HepG2 (cell line): ENCODE data around the gene TNFAIP8L2. TPM values are rescaled to one million over a fixed set of nuclear protein-coding genes. Genes with fewer than 3 reads are reported as not detected.

ENCODE experiments used
- AGO1 ChIP-seq: fragments of 200-400 bp; formaldehyde crosslinking; IDR thresholded peaks from 2 replicates; pipeline ENCODE4 v1.6.1; 2017; ENCODE audit warnings: mild to moderate bottlenecking, low read depth, low read length, moderate library complexity; ENCODE audit not compliant: poor library complexity, severe bottlenecking
- ATF5 ChIP-seq: sonication (generic); formaldehyde crosslinking; IDR thresholded peaks from 2 replicates; pipeline ENCODE4 v1.4.0; 2020; ENCODE audit warnings: mild to moderate bottlenecking, low read depth, missing genetic modification reagents
- FOXO1 ChIP-seq: sonication (generic); formaldehyde crosslinking; IDR thresholded peaks from 2 replicates; pipeline ENCODE4 v1.4.0; 2020; ENCODE audit warnings: missing genetic modification reagents
- HMGXB3 ChIP-seq: sonication (generic); formaldehyde crosslinking; IDR thresholded peaks from 2 replicates; pipeline ENCODE4 v1.4.0; 2020; ENCODE audit warnings: missing genetic modification reagents, borderline replicate concordance
- KDM3A ChIP-seq: IDR thresholded peaks from 2 replicates; pipeline ENCODE4 v1.6.1; 2018; ENCODE audit warnings: low read depth, missing compliant biosample characterization
- KLF6 ChIP-seq: IDR thresholded peaks from 2 replicates; pipeline ENCODE4 v1.8.0; 2016; ENCODE audit warnings: missing biosample characterization, missing genetic modification reagents
- MED1 ChIP-seq: sonication (generic); formaldehyde crosslinking; IDR thresholded peaks from 2 replicates; pipeline ENCODE4 v1.4.0; 2020; ENCODE audit warnings: missing genetic modification reagents
- SIX4 ChIP-seq: sonication (generic); formaldehyde crosslinking; IDR thresholded peaks from 2 replicates; pipeline ENCODE4 v1.4.0; 2020; ENCODE audit warnings: missing genetic modification reagents
- SNAI1 ChIP-seq: sonication (generic); formaldehyde crosslinking; IDR thresholded peaks from 2 replicates; pipeline ENCODE4 v1.5.0; 2020; ENCODE audit warnings: mild to moderate bottlenecking, missing genetic modification reagents, borderline replicate concordance
- TRIM22 ChIP-seq: fragments of 450-650 bp; IDR thresholded peaks from 2 replicates; pipeline ENCODE4 v1.6.1; 2017
- ZKSCAN8 ChIP-seq: IDR thresholded peaks from 2 replicates; pipeline ENCODE4 v1.6.1; 2016; ENCODE audit warnings: borderline replicate concordance, missing genetic modification reagents, missing compliant biosample characterization
- ZNF33B ChIP-seq: sonication (generic); formaldehyde crosslinking; IDR thresholded peaks from 2 replicates; pipeline ENCODE4 v1.5.1; 2020; ENCODE audit warnings: mild to moderate bottlenecking, missing genetic modification reagents
- ZNF407 ChIP-seq: sonication (generic); formaldehyde crosslinking; IDR thresholded peaks from one replicate; pipeline ENCODE4 v1.5.1; 2020; ENCODE audit warnings: mild to moderate bottlenecking, missing genetic modification reagents; ENCODE audit errors: not compliant biosample characterization
- ZNF547 ChIP-seq: sonication (generic); formaldehyde crosslinking; IDR thresholded peaks from 2 replicates; pipeline ENCODE4 v1.5.1; 2020; ENCODE audit warnings: mild to moderate bottlenecking, missing genetic modification reagents
- polyA plus RNA-seq, 8 experiments: library from polyadenylated mRNA; depleted of rRNA in 3 of 8; stranded (reverse) in 7 of 8; unstranded in 1 of 8; fragments of >200 nt; fragmentation: Illumina TruSeq in 4 of 8; extraction: Trizol in 4 of 8; gene quantifications; 2 replicates each; pipeline versions ENCODE4 v1.2.1 to v1.2.3, GENCODE V29; 2011 to 2016; ENCODE audit warnings: low read depth in 4 of 8, missing spikeins in 1 of 8, mixed read lengths in 1 of 8; ENCODE audit not compliant: insufficient read depth in 1 of 8
- total RNA-seq, 5 experiments: library from RNA; depleted of rRNA; stranded (reverse); fragments of >200 nt; fragmentation: Illumina TruSeq; extraction: Trizol; gene quantifications; 2 replicates each; pipeline ENCODE4 v1.2.3, GENCODE V29; 2016; ENCODE audit warnings: low read depth in 1 of 5

Gene TNFAIP8L2
- total and polyA plus RNA-seq, 2 of the 13 experiments (the other 11 are each of a cell fraction or from before 2014, with no cell fraction given): not detected

GRCh38 chr1:151189637-151190445, 33.4 kb downstream of the TNFAIP8L2 start, which contains the start of gene VPS72 (continued):
- TF ChIP-seq HMGXB3 (CRISPR knock-in tag) (peak; percentile 88), FOXO1 (CRISPR knock-in tag) (0 out of 2 replicates have a peak, but pooled peaks have one; percentile 52), ATF5 (CRISPR knock-in tag) (no peak), KDM3A (CRISPR knock-in tag) (peak; percentile 60; the same call in 1 of the 2 replicates), ZNF547 (CRISPR knock-in tag) (no peak), ZKSCAN8 (CRISPR knock-in tag) (peak; percentile 78; the same call in 1 of the 2 replicates), ZNF33B (CRISPR knock-in tag) (no peak), KLF6 (CRISPR knock-in tag) (peak; percentile 91), SNAI1 (CRISPR knock-in tag) (0 out of 2 replicates have a peak, but pooled peaks have one; percentile 40), SIX4 (CRISPR knock-in tag) (peak; percentile 62), TRIM22 (no peak), ZNF407 (CRISPR knock-in tag) (no peak), MED1 (CRISPR knock-in tag) (peak; percentile 84), AGO1 (peak; percentile 46)
